ENCODE results near the gene COG6.

Gene COG6

DNA sequence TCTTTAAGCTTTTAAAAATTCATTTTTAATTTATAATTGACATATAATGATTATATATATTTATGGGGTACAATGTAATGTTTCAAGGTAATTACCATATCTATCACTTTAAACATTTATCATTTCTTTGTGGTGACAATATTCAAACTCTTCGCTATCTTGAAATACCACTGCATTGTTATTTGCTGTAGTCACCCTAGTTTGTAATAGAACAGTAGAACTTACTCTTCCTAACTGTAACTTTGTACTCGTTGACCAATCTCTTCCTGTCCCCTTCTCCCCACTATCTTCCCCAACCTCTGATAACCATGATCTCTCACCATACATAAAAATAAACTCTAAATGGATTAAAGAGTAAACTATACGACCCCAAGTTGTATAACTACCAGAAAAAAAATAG is 20.4 kb downstream of the COG6 start:
- H3K27ac ChIP-seq = no peak overlapping the region
- TF ChIP-seq, protein P1, sequence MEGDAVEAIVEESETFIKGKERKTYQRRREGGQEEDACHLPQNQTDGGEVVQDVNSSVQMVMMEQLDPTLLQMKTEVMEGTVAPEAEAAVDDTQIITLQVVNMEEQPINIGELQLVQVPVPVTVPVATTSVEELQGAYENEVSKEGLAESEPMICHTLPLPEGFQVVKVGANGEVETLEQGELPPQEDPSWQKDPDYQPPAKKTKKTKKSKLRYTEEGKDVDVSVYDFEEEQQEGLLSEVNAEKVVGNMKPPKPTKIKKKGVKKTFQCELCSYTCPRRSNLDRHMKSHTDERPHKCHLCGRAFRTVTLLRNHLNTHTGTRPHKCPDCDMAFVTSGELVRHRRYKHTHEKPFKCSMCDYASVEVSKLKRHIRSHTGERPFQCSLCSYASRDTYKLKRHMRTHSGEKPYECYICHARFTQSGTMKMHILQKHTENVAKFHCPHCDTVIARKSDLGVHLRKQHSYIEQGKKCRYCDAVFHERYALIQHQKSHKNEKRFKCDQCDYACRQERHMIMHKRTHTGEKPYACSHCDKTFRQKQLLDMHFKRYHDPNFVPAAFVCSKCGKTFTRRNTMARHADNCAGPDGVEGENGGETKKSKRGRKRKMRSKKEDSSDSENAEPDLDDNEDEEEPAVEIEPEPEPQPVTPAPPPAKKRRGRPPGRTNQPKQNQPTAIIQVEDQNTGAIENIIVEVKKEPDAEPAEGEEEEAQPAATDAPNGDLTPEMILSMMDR (conservative IDR thresholded peaks at IDR 0.05) = no peak

GRCh38 chr13:39676315-39676876 is 20.9 kb downstream of the COG6 start:
- no peak overlapping the region for H3K27ac ChIP-seq
- TF ChIP-seq, protein P1 (conservative IDR thresholded peaks at IDR 0.05) = peak; percentile 67

DNA sequence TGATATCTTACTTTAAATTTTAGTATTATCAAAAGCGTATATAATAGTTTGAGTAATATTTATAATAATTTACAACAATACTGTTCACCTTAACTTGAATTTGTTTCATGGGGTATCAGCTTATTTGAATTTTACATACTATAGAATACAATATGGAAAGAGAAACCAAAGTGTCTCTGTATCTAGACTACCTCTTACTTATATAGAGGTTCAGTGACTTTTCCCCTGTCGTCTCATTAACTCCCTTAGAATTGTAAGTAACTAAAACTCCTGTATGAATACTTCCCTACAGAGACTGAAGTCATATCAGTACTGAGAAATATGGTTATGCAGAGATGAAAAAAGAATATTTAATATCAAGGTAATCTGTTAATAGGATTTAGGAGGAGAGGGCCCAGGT is 26.8 kb downstream of the COG6 start:
- TF ChIP-seq, protein P1 (conservative IDR thresholded peaks at IDR 0.05) = no peak
- no peak overlapping the region for H3K27ac ChIP-seq

GRCh38 chr13:39682788-39683187 is 27.3 kb downstream of the COG6 start:
- TF ChIP-seq, protein P1 (conservative IDR thresholded peaks at IDR 0.05) = no peak
- H3K27ac ChIP-seq = no peak overlapping the region

GRCh38 chr13:39684531-39685137 is 29.2 kb downstream of the COG6 start:
- TF ChIP-seq, protein P1 (conservative IDR thresholded peaks at IDR 0.05) = peak; percentile 60
- H3K27ac ChIP-seq = no peak overlapping the region

DNA sequence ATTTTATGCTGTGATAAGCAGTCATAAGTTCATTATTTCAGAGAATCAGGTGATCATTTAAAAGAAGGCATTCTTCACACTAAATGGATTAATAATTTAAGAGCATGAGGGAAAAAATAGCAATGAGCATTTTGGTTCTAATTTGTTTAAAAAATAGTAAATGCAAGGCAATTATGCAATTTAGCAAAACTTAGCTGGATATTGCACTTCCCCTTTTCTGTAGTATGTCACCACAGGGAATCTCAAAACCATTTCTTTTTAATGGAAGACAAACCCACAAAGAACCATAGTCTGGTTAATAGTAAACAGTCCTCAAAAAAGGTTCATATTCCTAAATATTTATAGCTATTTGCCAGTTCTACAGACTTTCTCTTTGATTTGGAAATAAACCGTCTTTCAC is 30.2 kb downstream of the COG6 start:
- TF ChIP-seq, protein P1 (conservative IDR thresholded peaks at IDR 0.05) = no peak
- no peak overlapping the region for H3K27ac ChIP-seq

DNA sequence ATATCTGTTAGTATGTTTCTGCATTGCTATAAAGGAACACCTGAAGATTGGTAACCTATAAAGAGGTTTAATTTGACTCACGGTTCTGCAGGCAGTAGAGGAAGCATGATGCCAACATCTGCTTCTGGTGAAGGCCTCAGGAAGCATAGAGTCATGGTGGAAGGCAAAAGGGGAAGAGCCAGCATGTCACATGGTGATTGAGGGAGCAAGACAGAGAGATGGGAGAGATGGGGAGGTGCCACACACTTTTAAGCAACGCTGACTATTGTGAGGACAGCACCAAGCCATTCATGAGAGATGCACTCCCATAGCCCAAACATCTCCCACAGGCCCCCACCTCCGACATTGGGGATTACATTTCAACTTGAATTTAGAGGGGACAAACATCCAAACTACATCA is 32.8 kb downstream of the COG6 start:
- H3K27ac ChIP-seq = no peak overlapping the region

More for the DNA sequence above, 32.8 kb downstream of the COG6 start:
- TF ChIP-seq, protein P1 (conservative IDR thresholded peaks at IDR 0.05) = no peak

Measured in VCaP (cell line).